ENCODE results near the gene PBX3.
A peak's percentile ranks its signal among the peaks of the same experiment; 100 is the strongest.
"Not testable (repeated sequence)": the region's sequence is repeated elsewhere in the genome, so short reads cannot be mapped to it uniquely, and the experiment has no call there.

PBX3 gene

DNA sequence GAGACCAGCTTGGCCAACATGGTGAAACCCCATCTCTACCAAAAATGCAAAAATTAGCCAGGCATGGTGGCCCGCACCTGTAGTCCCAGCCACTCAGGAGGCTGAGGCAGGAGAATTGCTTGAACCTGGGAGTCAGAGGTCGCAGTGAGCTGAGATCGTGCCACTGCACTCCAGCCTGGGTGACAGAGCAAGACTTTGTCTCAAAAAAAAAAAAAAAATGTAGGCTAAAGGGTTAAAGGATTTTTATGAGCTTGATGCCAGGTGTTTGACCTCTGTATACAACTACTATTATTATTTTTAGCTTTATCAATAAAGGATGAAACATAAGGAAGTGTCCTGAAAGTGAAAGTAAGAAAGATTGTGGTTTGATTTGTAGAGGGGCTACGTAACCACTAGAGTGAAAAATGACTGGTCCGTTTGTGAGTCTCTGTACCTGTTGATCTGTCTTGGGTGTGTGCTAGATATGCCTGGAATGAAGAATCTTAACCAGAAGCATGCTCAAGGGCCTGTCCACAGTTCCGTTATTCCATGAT, 76.8 kb downstream of the PBX3 start:
- DNase-seq (ENCODE audit: low spot score): not testable (repeated sequence)

DNA sequence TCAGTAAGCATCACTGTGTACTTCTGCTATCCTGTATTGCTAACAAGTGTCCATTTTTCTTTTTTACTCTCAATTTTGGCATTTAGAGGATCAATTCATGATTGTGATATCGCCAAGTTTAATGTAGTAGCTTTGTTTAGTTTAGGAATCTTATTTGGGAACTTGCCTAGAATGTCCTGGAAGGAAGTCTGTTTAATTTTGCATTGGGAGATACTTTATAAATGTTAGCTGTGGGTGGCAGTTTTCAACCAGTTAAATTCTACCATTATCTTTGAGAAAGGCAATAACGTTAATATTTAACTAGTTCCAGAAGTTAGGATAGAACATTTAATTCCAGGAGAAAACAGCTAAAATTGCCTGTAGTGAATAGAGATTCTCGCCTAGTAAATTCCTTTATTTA, 78.6 kb downstream of the PBX3 start:
- DNase-seq (ENCODE audit: low spot score): no peak

DNA sequence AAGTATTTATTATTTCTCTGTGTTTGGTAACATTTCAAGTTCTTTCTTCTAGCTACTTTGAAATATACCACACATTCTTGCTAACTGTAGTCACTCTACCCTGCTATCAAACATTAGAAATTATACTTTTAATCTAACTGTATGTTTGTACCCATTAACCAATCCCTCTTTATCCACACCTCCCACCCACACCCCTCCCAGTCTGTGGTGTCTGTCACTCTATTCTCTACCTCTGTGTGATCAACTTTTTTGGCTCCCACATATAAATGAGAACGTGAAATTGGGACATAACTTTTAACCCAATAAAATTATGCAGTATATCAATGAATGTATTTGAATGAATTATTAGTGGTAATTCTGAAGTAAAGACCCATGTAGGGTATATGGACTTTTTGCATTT, 79.7 kb downstream of the PBX3 start:
- no peak for DNase-seq (ENCODE audit: low spot score)

DNA sequence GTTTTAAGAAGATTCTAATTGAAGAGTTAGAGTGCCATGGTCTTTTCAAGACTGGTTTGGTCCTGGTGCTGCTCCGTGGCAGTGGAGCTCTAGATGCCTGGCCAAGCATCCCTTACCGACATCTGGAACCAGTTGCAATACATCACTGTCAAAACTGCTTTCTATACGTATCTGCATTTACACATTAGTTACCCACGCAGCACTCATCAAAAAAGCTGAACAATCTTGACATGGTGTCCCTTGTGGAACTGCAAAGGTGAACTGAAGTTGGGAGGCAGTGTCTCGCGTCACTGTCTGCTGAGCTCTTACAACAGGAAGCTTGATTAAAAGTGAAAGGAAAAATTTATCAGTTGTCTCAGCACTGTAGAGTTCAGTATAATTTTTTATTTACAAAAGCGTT, 82.6 kb downstream of the PBX3 start:
- DNase-seq (ENCODE audit: low spot score): peak; percentile 26

DNA sequence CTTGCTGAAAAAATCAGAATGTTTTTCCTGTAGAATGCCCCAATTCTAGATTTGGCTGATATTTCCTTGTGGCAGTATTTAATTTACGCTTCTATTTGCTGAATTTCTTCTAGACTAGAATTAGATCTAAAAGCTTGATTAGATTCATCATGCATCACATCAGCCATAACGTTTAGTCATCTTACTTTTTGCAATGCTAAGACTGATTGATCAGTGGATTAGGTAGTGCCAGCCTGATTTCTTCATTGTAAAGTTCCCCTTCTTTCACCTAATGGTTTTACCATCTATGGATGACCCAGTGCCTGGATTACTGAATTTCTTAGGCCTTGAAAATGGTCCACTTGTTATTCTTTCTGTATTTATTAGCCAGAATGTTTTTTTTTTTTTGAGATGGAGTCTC, 83.9 kb downstream of the PBX3 start:
- DNase-seq (ENCODE audit: low spot score): no peak

DNA sequence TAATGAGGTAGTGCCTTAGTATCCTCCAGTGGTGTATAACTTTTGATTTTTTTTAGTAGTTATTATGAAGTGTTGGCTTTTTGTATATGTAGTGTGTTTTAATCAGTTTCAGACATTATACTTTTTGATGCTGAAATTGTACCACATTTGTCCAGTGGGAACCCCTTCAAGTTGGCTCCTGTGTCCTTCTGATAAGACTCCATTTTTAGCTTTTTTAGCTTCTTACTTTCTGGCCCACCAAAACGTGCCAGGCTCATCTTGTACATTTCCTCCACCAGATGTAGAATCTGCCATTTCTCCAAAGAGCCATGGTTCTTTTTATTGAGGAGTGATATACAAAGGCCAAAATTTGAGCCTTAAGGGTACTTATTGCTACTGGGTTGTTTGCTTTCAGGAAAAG, 84.4 kb downstream of the PBX3 start:
- no peak for DNase-seq (ENCODE audit: low spot score)

DNA sequence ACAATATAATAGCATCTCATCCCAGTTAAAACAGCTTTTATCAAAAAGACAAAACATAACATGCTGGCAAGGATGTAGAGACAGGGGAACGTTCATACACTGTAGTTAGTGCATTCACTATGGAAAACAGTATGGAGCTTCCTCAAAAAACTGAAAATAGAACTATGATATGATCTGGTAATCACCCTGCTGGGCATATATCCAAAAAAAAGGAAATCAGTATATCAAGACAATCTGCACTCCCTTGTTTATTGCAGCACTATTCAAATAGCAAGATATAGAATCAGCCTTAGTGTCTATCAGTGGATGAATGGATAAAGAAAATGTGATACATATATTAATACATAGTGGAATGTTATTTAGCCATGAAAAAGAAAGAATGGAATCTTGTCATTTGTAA, 88.5 kb downstream of the PBX3 start:
- no peak for DNase-seq (ENCODE audit: low spot score)

DNA sequence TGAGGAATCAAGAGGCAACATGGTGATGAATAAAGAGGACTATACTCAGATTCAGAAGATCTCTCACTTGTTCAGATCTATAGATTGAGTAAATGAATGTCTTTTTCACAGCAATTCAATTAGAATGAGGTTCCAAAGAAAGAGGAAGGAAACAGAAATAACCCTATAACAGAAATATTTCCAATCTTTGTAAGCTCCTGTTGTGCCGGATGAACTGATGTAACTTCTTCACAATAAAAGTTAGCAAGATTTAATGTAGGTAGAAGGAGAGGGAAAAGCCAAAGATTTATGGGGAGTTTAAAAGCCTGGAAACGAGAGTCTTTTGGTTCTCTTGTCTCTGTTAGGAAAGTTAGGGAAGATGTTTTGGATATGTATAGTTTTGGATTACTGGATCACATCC, 92.1 kb downstream of the PBX3 start:
- peak; percentile 16 for DNase-seq (ENCODE audit: low spot score)

DNA sequence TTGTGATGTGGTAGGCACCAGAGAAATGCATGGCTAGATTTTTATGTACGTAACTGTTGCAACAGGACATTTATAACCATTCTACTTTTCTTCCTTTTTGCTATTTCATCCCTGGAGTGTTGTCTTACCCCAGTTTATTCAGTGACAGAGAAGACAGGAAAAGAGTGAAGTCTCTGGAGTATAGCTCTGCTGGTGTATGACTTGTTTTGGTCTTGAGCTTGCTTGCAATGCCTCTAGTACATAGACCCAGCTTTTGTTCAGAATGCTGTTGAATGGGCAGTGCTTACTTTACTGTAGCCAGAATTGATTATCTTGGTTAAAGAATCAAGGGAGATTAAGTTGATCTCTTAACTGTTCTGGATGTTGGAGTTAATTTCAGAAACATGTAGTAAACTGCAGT, 94.3 kb downstream of the PBX3 start:
- no peak for DNase-seq (ENCODE audit: low spot score)

DNA sequence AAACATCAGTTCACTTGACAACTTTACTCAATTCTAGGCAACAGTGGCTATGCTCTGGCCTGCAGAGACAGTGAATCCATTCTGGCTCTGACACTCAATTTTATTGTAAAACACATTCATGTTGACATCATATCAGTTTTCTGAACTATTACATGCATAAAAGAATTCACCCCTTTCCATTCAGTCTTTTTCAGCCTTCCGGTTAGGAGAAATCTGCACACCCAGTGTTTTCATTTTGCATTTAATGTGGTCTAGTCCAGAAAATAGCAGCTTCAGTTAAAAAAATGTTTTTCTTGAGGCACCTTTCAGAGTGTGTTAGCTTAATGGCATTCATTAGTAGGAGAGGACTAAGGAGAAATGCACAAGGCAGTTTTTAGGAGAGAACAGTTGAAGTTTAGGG, 95.1 kb downstream of the PBX3 start:
- DNase-seq (ENCODE audit: low spot score): no peak

DNA sequence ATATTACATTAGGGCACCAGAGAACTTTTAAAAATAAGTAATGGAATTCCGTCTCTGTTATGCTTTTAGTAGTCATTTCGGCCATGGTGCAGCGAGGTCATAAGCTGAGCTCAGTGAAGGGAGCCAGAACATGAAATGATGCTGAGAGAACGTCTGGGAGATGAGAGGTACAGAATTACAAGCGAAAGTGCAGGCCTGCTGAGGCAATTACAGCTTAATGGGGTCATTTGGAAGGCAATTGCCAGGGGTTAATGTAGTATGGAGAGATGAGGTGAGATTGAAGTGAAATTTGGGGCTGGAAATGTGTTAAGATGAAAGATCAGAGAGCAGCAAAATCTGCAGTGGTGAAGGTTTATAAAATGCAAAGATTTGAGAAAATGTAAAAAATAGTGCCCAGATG, 96.5 kb downstream of the PBX3 start:
- DNase-seq (ENCODE audit: low spot score): no peak

DNA sequence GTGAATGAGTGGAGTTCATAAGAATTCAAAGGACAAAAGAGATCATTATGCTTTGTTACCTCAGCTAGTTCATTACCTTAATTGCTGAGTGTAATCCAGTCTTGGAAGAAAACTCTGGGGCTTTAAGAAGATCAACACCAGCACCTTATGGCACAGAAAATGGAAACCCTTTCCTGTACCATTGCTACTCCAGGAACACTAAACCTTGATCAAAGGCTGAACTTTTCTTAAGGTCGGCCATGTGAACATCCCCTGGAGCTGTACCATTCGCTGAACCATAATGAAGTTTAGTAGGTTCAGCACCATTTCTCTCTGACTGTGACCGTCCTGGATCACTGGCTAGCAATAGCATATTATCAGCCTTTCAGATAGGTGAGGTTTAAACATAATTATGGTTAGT, 97.4 kb downstream of the PBX3 start:
- no peak for DNase-seq (ENCODE audit: low spot score)

DNA sequence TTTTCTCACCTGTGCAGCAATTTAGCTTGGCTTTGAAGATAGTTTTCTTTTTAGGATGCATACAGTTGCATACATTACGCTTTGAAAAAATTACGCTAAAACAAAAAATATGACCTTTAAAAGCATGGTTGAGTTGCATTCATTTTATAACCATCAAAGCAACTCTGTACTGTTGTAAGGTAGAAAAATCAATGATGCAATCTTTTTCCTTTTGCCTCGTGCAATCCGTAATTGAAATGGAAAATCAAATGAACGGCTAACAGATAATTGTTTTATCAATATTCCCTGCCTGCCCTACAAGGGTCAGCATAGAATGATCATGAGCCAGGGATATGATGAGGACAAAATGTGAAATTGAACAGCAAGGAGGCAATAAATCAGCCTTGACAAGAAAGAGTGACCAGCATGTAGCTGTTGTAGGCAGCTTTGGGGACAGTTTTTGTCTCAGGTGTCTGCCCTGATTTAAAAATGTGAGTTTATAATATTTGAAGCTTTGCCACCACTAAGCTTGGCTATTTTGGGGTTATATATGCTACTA, 98.2 kb downstream of the PBX3 start:
- no peak for DNase-seq (ENCODE audit: low spot score)

DNA sequence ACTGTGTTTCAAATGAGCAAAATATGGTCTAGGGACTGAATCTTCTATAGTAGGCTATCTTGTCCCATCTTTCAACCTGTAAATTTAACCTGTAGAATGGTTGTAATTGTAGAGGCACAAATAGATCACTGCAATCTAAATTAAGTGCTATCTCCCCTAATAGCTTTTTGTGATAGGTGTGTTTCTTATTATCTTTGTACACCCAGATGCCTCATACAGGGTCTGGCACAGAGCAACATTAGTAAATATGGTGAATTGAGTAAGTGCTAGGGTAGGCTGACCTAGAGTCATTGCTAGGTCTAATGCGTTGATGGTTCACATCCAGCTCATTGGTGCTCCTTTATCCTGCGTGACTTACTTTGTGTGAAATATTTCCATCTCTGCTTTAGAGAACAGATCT, 100.6 kb downstream of the PBX3 start:
- no peak for DNase-seq (ENCODE audit: low spot score)

DNA sequence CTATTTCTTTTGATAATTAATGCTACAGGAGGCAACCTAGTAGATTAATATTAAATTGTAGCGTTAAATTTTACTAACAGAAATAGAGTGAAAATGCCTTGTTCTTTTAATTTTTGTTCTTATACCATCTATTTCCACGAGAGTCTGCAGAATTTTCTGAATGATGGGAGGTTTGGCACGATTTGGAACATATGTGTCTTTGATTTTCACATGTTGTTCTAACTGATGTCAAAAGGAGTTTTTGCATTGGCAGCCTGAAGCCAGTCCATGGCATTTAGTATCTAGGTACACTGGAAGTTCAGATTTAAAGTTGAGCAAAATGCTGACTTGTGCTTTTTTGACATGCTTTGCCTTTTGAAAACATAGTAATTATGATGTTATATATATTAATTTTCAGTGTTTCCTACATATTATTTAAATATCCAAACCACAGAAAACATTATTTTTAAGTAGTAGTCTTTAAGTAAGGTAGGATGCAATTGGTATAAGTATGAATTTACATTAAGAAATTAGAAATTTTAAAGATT, 103.0 kb downstream of the PBX3 start:
- no peak for DNase-seq (ENCODE audit: low spot score)

DNA sequence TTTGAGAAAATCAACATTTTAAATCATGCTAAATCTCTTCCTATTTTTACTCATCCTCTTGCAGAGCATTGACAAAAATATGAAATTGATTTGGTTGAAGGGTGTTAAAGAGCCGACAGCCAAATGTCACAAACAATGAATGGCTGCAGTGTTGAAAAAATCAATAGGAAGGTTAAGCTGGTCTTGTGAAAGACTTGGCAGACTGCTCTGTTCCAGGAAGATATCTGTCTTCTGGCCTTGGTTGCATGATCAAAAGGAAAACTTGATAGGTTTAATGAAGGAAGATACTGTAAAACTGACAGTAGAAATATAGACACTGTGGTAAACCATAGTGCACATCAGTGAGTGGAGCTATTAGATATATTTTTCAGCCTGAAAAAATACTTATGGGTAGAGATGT, 103.6 kb downstream of the PBX3 start:
- no peak for DNase-seq (ENCODE audit: low spot score)

DNA sequence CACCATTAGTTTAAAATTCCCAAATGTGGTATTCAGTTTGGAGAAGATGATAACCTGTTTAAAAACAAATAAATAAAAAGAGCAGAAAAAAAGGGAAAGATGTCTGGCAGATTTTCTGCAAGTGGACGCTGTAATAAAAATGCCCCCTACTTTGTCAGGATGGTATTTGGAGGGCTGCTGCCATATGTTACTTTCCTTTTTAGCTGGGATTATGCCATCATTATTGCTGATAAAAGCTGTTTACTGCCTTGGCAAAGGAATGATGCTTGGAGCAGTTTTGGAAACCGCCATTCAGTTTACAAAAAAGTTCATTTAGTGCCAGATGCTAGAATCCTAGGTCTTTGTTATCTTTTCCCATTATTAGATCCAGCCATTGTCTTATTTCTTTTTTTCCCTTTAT, 104.8 kb downstream of the PBX3 start:
- DNase-seq (ENCODE audit: low spot score): no peak

DNA sequence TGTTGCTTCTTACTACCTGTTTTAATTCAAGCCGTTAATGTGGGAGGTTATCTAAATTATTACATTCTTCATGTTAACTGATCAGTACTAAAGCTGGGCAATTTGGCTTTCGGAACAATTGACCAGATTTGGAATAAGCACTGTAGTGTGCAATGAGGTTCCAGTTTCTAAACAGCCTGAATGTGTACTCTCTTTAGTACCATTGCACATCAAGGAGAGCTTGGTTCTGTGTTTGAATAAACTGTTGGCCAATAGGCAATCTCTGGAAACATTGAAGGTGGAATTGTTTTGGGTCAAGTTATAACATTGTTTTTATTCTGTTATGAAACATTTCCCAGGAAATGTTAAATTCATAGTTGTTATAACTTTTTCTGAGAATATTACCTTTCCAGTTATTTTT, 105.2 kb downstream of the PBX3 start:
- DNase-seq (ENCODE audit: low spot score): no peak

DNA sequence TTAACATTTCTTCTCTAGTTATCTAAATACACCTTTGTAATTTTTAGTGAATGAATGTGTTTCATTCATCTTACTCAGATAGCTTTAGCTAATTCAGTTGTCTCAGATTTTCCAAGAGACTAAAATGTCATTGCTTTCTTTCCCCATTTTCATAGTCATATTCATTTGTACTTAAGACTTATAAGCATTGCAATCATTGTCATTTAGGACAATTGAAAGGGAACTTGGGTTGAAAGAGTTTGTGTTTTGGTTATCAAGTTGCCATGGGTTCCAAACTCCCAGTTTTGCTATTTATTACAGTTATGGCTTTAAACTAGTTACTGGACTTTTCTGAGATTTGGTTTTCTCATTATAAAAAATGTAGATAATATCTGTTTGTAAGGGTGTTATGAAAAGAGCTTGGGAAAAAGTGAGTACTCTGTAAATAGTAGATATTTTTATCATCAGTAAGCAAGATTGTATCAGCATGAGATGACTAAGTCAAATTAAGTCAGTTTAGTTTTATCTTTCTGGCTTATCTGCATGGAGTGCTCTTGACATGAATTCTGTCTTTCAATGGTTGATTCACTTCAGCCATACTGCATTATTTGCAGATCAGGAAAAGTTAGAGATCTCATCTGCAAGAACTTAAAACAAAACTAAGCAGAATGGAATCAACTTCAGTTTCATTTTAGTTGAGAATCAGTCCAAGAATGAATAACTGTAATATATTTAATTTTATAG, 107.5 kb downstream of the PBX3 start:
- no peak for DNase-seq (ENCODE audit: low spot score)

DNA sequence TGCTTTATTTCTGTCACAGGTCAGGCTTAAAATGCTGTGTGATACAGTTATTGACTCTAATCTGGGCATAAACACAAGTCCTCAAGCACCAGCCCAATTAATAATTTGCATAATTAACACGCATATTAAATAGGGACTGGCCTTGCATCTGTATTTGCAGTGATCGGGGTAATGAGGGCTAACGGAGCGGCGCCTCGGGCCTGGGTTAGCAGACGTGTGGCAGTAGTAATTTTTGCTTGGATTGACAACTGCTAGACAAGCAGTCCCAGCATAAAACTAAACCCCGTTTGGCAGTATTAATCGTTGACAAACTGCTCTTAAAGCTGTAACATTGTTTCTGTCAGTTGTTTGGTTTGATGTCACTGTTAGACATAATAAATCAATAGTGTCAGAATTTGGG, 109.2 kb downstream of the PBX3 start:
- DNase-seq (ENCODE audit: low spot score): no peak

DNA sequence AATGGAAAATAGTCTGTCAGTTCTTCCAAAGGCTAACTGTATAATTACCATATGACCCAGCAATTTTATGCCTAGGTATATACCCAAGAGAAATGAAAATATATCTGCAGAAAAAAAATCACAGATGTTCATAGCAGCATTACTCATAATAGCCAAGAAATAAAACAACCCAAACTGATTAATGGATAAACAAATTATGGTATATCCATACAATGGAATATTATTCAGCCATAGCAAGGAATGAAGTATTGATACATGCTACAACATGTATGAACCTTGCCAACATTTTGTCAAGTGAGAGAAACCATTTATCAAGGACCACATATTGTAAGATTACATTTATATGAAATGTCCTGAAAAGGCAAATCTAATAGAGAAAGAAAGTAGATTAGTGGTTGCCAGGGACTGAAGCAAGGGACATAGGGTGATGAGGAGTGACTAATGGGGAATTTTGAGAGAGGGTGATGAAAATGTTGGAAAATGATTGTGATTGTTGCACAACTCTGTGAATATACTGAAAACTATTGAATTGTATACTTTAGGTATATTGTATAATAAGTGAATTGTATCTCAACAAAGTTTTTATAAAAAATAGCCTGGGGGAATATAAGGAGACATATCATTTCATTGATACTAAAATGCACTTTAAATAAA, 114.4 kb downstream of the PBX3 start:
- DNase-seq (ENCODE audit: low spot score): no peak

DNA sequence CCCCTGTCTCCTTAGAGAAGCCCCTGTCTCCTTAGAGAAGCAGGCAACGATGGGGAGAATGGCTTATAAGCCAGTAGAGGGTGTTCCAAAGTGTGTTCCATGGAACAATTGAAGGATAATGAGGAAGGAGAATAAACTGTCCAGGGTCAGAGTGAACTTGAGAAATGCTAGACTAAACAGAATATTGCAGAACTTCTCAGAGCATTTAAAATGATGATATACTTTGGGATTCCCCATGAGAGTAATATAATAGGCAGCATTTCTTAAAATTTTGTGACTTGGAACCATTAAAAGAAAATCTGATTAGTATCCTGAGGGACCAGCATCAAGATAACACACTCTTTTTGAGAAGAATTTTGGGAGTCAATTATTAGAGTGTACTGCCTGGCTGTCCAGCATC, 116.8 kb downstream of the PBX3 start:
- DNase-seq (ENCODE audit: low spot score): no peak

DNA sequence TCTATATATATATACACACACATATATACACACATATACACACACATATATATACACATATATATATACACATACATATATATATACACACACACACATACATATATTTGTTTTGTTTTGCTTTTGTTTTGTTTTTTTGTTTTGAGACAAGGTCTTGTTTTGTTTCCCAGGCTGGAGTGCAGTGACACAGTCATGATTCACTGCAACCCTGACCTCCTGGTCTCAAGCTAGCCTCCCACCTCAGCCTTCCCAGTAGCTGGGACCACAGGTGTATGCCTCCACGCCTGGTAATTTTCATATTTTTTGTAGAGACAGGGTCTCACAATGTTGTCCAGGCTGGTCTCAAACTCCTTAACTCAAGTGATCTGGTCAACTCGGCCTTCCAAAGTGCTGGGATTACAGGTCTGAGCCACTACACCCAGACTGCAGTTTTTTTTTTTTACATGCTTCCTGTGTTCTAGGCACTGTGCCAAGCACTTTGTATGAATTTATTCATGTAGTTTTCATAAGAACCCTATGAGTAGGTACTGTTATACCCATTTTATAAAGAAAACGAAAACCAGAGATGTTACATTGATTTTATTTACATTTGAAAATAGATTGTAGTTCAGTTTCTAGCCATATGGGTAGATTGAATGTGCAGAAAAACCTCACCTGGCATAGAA, 120.7 kb downstream of the PBX3 start:
- peak; percentile 68 for DNase-seq (ENCODE audit: low spot score)

Data from kidney capillary endothelial cell (primary cell).